H1 (cell line): Measurements from ENCODE around the gene RXRA.

Experiments
- CBX8 ChIP-seq: fragments of 300-800, 300-1000 bp; sonication (generic); IDR thresholded peaks from 2 replicates; pipeline ENCODE4 v1.7.1; 2016; ENCODE audit warnings: low read depth, low read length, borderline replicate concordance
- CREB1 ChIP-seq: IDR thresholded peaks from 2 replicates; pipeline ENCODE4 v1.6.1; 2012; ENCODE audit warnings: inconsistent platforms
- POLR2A ChIP-seq, 2 experiments: IDR thresholded peaks; 1 replicate in 1 of 2; 2 replicates in 1 of 2; pipeline ENCODE4 v1.6.1; 2011; ENCODE audit warnings: low read depth in 2 of 2, low read length in 2 of 2, mild to moderate bottlenecking in 2 of 2; ENCODE audit errors: control extremely low read depth in 1 of 2
- POLR2AphosphoS5 ChIP-seq: IDR thresholded peaks from 2 replicates; pipeline ENCODE4 v1.6.1; 2011; ENCODE audit warnings: low read depth, low read length
- SIN3A ChIP-seq, 2 experiments: IDR thresholded peaks in 1 of 2; conservative IDR thresholded peaks in 1 of 2; 2 replicates each; pipeline ENCODE4 v1.6.1; 2011 to 2012; ENCODE audit warnings: low read length in 2 of 2, improper control_type of control experiment in 1 of 2, low read depth in 1 of 2, mild to moderate bottlenecking in 1 of 2
- SP2 ChIP-seq: IDR thresholded peaks from 2 replicates; pipeline ENCODE4 v1.6.1; 2012; ENCODE audit warnings: mild to moderate bottlenecking, low read length, inconsistent platforms
- TF ChIP-seq, protein P1 (sequence below): IDR thresholded peaks from 2 replicates; pipeline ENCODE4 v1.6.1; 2012; ENCODE audit warnings: inconsistent platforms
- TF ChIP-seq, protein P2 (sequence below), 3 experiments: IDR thresholded peaks; 1 replicate in 2 of 3; 2 replicates in 1 of 3; pipeline versions ENCODE4 v1.5.1 to v1.6.1; 2011; ENCODE audit warnings: low read length in 3 of 3, mild to moderate bottlenecking in 3 of 3, inconsistent platforms in 2 of 3, low read depth in 1 of 3, moderate library complexity in 1 of 3; ENCODE audit not compliant: insufficient read depth in 1 of 3; ENCODE audit errors: control extremely low read depth in 1 of 3

DNA sequence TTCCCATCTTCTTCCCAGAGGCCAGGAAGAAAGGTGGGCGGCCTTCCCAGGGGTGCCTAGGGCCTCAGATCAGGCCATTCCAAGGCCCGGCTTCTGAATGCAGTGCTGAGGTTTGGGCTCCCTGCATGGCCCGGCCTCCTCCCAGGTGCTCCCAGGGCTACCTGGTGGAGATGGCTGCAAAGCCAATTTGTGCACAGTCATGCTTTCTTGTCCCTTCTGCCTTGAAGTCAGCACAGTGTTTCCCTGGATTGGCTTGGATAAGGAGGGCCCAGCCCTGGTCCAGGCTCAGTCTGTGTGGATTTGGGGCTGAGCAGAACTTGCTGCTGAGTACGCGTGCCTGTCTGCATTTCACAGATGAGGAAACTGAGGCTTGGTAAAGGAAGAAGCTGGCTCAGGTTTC is 72.5 kb downstream of the RXRA start:
- no peak for TF ChIP-seq POLR2AphosphoS5
- no peak for TF ChIP-seq CREB1
- no peak for TF ChIP-seq SP2
- TF ChIP-seq POLR2A (IDR thresholded peaks at IDR 0.05; ENCODE audit: control extremely low read depth in 1 of 2, low read depth in 2 of 2, low read length in 2 of 2), result no peak
- TF ChIP-seq CBX8, result no peak
- TF ChIP-seq, protein P1, sequence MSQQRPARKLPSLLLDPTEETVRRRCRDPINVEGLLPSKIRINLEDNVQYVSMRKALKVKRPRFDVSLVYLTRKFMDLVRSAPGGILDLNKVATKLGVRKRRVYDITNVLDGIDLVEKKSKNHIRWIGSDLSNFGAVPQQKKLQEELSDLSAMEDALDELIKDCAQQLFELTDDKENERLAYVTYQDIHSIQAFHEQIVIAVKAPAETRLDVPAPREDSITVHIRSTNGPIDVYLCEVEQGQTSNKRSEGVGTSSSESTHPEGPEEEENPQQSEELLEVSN, result no peak
- TF ChIP-seq SIN3A (conservative IDR thresholded peaks at IDR 0.05 in 1 of 2, IDR thresholded peaks at IDR 0.05 in 1 of 2; ENCODE audit: low read depth in 1 of 2, low read length in 2 of 2), result no peak
- TF ChIP-seq, protein P2, sequence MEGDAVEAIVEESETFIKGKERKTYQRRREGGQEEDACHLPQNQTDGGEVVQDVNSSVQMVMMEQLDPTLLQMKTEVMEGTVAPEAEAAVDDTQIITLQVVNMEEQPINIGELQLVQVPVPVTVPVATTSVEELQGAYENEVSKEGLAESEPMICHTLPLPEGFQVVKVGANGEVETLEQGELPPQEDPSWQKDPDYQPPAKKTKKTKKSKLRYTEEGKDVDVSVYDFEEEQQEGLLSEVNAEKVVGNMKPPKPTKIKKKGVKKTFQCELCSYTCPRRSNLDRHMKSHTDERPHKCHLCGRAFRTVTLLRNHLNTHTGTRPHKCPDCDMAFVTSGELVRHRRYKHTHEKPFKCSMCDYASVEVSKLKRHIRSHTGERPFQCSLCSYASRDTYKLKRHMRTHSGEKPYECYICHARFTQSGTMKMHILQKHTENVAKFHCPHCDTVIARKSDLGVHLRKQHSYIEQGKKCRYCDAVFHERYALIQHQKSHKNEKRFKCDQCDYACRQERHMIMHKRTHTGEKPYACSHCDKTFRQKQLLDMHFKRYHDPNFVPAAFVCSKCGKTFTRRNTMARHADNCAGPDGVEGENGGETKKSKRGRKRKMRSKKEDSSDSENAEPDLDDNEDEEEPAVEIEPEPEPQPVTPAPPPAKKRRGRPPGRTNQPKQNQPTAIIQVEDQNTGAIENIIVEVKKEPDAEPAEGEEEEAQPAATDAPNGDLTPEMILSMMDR (IDR thresholded peaks at IDR 0.05; ENCODE audit: control extremely low read depth in 1 of 3, insufficient read depth in 1 of 3, low read depth in 1 of 3, low read length in 3 of 3), result no peak
